Astrocyte (in vitro differentiated cells and primary cell): ENCODE measurements around the gene APPBP2. TPM values are rescaled to one million over a fixed set of nuclear protein-coding genes. Genes with fewer than 3 reads are reported as not detected.

Experiments used
- DNase-seq: peaks from one replicate; pipeline ENCODE4 v3.0.0-alpha.2; 2010; ENCODE audit warnings: low read depth
- FAIRE-seq: peaks from 2 replicates; lab custom pipeline; 2011; peaks lifted over from hg19 to GRCh38; lab: Jason Lieb, UNC
- H2AFZ ChIP-seq: 2 replicates; pipeline ENCODE4 v1.6.0; 2012; ENCODE audit warnings: low read depth, low read length, inconsistent platforms
- H3K27ac ChIP-seq: 2 replicates; pipeline ENCODE4 v1.5.1; 2011; ENCODE audit warnings: low read depth, low read length, inconsistent platforms
- H3K27me3 ChIP-seq: 2 replicates; pipeline ENCODE4 v1.6.0; 2011; ENCODE audit warnings: low read length, inconsistent platforms; ENCODE audit not compliant: insufficient read depth
- H3K36me3 ChIP-seq: 2 replicates; pipeline ENCODE4 v1.5.1; 2011; ENCODE audit warnings: low read length, inconsistent platforms; ENCODE audit not compliant: insufficient read depth
- H3K4me1 ChIP-seq: 2 replicates; pipeline ENCODE4 v1.5.1; 2011; ENCODE audit warnings: low read length, inconsistent platforms; ENCODE audit not compliant: insufficient read depth
- H3K4me2 ChIP-seq: 2 replicates; pipeline ENCODE4 v1.6.0; 2012; ENCODE audit warnings: low read length, inconsistent platforms
- H3K4me3 ChIP-seq: 2 replicates; pipeline ENCODE4 v1.5.1; 2011; ENCODE audit warnings: low read depth, mild to moderate bottlenecking, low read length, inconsistent platforms; ENCODE audit not compliant: insufficient read depth
- H3K79me2 ChIP-seq: 2 replicates; pipeline ENCODE4 v1.6.0; 2012; ENCODE audit warnings: mild to moderate bottlenecking, low read length, inconsistent platforms; ENCODE audit not compliant: insufficient read depth
- H3K9ac ChIP-seq: 2 replicates; pipeline ENCODE4 v1.6.0; 2012; ENCODE audit warnings: mild to moderate bottlenecking, low read length, inconsistent platforms
- H3K9me3 ChIP-seq: 2 replicates; pipeline ENCODE4 v1.5.1; 2012; ENCODE audit warnings: low read depth, mild to moderate bottlenecking, low read length, inconsistent platforms; ENCODE audit not compliant: insufficient read depth
- H4K20me1 ChIP-seq: 2 replicates; pipeline ENCODE4 v1.6.0; 2012; ENCODE audit warnings: low read length, inconsistent platforms; ENCODE audit not compliant: insufficient read depth
- H3K27ac Mint-ChIP-seq: one replicate; pipeline ENCODE4 v1.8.0; 2021; ENCODE audit warnings: mild to moderate bottlenecking, mixed read lengths; ENCODE audit not compliant: unreplicated experiment
- H3K27me3 Mint-ChIP-seq: one replicate; pipeline ENCODE4 v1.8.0; 2021; ENCODE audit warnings: low read depth, mixed read lengths; ENCODE audit not compliant: unreplicated experiment
- H3K36me3 Mint-ChIP-seq: one replicate; pipeline ENCODE4 v1.8.0; 2021; ENCODE audit warnings: low read depth, mixed read lengths; ENCODE audit not compliant: unreplicated experiment
- H3K4me1 Mint-ChIP-seq: one replicate; pipeline ENCODE4 v1.8.0; 2021; ENCODE audit warnings: low read depth, mixed read lengths; ENCODE audit not compliant: unreplicated experiment
- H3K4me3 Mint-ChIP-seq: one replicate; pipeline ENCODE4 v1.8.0; 2021; ENCODE audit warnings: mild to moderate bottlenecking, moderate library complexity, mixed read lengths; ENCODE audit not compliant: unreplicated experiment
- H3K9me3 Mint-ChIP-seq: one replicate; pipeline ENCODE4 v1.8.0; 2021; ENCODE audit warnings: mild to moderate bottlenecking, mixed read lengths; ENCODE audit not compliant: unreplicated experiment
- EZH2 ChIP-seq: IDR thresholded peaks from 2 replicates; pipeline ENCODE4 v1.6.1; 2012; ENCODE audit warnings: mild to moderate bottlenecking, low read length, inconsistent platforms; ENCODE audit not compliant: insufficient read depth
- total RNA-seq: library from RNA; stranded (reverse); gene quantifications from 2 replicates; pipeline ENCODE4 v1.2.1, GENCODE V29; 2021
- TF ChIP-seq, protein P1 (sequence below): IDR thresholded peaks from 2 replicates; pipeline ENCODE4 v1.5.1; 2011; ENCODE audit warnings: low read depth, mild to moderate bottlenecking, inconsistent platforms, low read length, moderate library complexity; ENCODE audit not compliant: insufficient read depth

The APPBP2 gene
- total RNA-seq, 1 donor from 2014 or later, result 53.3 TPM

GRCh38 chr17:60540460-60540859 lies 14.4 kb upstream of the APPBP2 start:
- FAIRE-seq (no peak), DNase-seq (no peak)
- no peaks in the 10 kb centered on the region for H4K20me1 ChIP-seq
- peaks cover 2% of the 10 kb centered on the region for H3K36me3 Mint-ChIP-seq
- no peak overlapping the region for H3K9ac ChIP-seq
- TF ChIP-seq, protein P1, sequence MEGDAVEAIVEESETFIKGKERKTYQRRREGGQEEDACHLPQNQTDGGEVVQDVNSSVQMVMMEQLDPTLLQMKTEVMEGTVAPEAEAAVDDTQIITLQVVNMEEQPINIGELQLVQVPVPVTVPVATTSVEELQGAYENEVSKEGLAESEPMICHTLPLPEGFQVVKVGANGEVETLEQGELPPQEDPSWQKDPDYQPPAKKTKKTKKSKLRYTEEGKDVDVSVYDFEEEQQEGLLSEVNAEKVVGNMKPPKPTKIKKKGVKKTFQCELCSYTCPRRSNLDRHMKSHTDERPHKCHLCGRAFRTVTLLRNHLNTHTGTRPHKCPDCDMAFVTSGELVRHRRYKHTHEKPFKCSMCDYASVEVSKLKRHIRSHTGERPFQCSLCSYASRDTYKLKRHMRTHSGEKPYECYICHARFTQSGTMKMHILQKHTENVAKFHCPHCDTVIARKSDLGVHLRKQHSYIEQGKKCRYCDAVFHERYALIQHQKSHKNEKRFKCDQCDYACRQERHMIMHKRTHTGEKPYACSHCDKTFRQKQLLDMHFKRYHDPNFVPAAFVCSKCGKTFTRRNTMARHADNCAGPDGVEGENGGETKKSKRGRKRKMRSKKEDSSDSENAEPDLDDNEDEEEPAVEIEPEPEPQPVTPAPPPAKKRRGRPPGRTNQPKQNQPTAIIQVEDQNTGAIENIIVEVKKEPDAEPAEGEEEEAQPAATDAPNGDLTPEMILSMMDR, result no peak
- TF ChIP-seq EZH2, result no peak
- H3K4me1 Mint-ChIP-seq, result peaks cover 6% of the 10 kb centered on the region
- H3K27me3 ChIP-seq, result no peaks in the 10 kb centered on the region
- no peaks in the 10 kb centered on the region for H3K4me1 ChIP-seq
- H3K27ac Mint-ChIP-seq, result no peak overlapping the region
- H3K36me3 ChIP-seq, result no peaks in the 10 kb centered on the region
- no peak overlapping the region for H2AFZ ChIP-seq
- H3K4me3 ChIP-seq, result no peak overlapping the region
- H3K9me3 Mint-ChIP-seq, result no peaks in the 10 kb centered on the region
- H3K27ac ChIP-seq, result no peak overlapping the region
- no peak overlapping the region for H3K4me3 Mint-ChIP-seq
- H3K4me2 ChIP-seq, result no peak overlapping the region
- H3K27me3 Mint-ChIP-seq, result no peaks in the 10 kb centered on the region
- no peaks in the 10 kb centered on the region for H3K79me2 ChIP-seq
- no peaks in the 10 kb centered on the region for H3K9me3 ChIP-seq

DNA sequence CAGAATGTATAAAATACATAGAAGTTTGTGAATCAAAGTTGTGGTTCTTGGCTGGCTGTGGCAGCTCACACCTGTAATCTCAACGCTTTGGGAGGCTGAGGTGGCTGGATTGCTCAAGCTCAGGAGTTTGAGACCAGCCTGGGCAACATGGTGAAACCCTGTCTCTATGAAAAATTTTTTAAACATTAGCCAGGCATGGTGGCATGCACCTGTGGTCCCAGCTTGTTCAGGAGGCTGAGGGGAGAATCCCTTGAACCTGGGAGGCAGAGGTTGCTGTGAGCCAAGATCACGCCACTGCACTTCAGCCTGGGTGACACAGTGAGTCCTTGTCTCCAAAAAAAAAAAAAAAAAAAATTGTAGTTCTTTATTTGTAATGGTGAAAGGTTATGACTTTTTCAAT lies 13.8 kb upstream of the APPBP2 start:
- FAIRE-seq (no peak), DNase-seq (no peak)
- Histone ChIP-seq H3K4me2 (no peak overlapping the region), H3K36me3 (no peaks in the 10 kb centered on the region), H3K27me3 (no peaks in the 10 kb centered on the region), H2AFZ (no peak overlapping the region), H3K79me2 (no peaks in the 10 kb centered on the region), H3K4me1 (no peaks in the 10 kb centered on the region), H3K4me3 (no peak overlapping the region), H3K9ac (no peak overlapping the region), H4K20me1 (no peaks in the 10 kb centered on the region), H3K27ac (no peak overlapping the region), H3K9me3 (no peaks in the 10 kb centered on the region)
- Mint-ChIP-seq H3K4me3 (no peak overlapping the region), H3K27ac (no peak overlapping the region), H3K36me3 (peaks cover 2% of the 10 kb centered on the region), H3K4me1 (peaks cover 9% of the 10 kb centered on the region), H3K27me3 (no peaks in the 10 kb centered on the region), H3K9me3 (no peaks in the 10 kb centered on the region)
- TF ChIP-seq, protein P1, result no peak
- no peak for TF ChIP-seq EZH2

DNA sequence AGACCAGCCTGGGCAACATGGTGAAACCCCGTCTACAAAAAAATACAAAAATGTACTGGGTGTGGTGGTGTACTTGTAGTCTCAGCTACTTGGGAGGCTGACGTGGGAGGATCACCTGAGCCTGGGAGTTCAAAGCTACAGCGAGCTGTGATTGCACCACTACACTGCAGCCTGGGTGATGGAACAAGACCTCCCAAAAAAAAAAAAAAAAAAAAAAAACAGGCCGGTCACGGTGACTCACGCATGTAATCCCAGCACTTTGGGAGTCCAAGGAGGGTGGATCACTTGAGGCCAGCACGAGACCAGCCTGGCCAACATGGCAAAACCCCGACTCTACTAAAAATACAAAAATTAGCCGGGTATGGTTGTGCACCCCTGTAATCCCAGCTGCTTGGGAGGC lies 12.7 kb upstream of the APPBP2 start:
- H3K4me1 ChIP-seq, result no peaks in the 10 kb centered on the region
- no peaks in the 10 kb centered on the region for H3K27me3 ChIP-seq
- H3K4me2 ChIP-seq, result no peak overlapping the region
- H3K9me3 Mint-ChIP-seq, result no peaks in the 10 kb centered on the region
- FAIRE-seq (no peak), DNase-seq (no peak)
- no peak overlapping the region for H3K4me3 ChIP-seq
- no peaks in the 10 kb centered on the region for H4K20me1 ChIP-seq
- TF ChIP-seq, protein P1, result no peak
- TF ChIP-seq EZH2, result no peak
- H3K36me3 Mint-ChIP-seq, result peaks cover 2% of the 10 kb centered on the region
- H3K4me1 Mint-ChIP-seq, result peaks cover 9% of the 10 kb centered on the region
- H3K27ac Mint-ChIP-seq, result no peak overlapping the region
- no peaks in the 10 kb centered on the region for H3K36me3 ChIP-seq
- no peaks in the 10 kb centered on the region for H3K9me3 ChIP-seq
- no peaks in the 10 kb centered on the region for H3K27me3 Mint-ChIP-seq
- H2AFZ ChIP-seq, result no peak overlapping the region
- no peak overlapping the region for H3K4me3 Mint-ChIP-seq
- H3K79me2 ChIP-seq, result no peaks in the 10 kb centered on the region
- H3K27ac ChIP-seq, result no peak overlapping the region
- no peak overlapping the region for H3K9ac ChIP-seq
